Adrenal gland (tissue), 5 donors: ENCODE results near the gene CHRM1.

Source experiments
- POLR2A ChIP-seq, 2 donors: fragments of 450-650 bp; IDR thresholded peaks; one replicate each; pipeline ENCODE4 v1.6.1; 2017; ENCODE audit warnings: antibody characterized with exemption in 2 of 2, mild to moderate bottlenecking in 2 of 2, moderate library complexity in 1 of 2
- TF ChIP-seq, protein P1 (sequence below), 6 experiments: fragments of 450-650 bp in 4 of 6; fragments of 200-600 bp in 2 of 6; sonication (generic) in 1 of 6; IDR thresholded peaks; 1 replicate in 5 of 6; 2 replicates in 1 of 6; pipeline versions ENCODE4 v1.5.1 to v1.8.0; 2016 to 2021; ENCODE audit warnings: antibody characterized with exemption in 6 of 6, mild to moderate bottlenecking in 2 of 6, moderate library complexity in 1 of 6
- donor health status: DM: no; HTN: no; CAD: no.

DNA sequence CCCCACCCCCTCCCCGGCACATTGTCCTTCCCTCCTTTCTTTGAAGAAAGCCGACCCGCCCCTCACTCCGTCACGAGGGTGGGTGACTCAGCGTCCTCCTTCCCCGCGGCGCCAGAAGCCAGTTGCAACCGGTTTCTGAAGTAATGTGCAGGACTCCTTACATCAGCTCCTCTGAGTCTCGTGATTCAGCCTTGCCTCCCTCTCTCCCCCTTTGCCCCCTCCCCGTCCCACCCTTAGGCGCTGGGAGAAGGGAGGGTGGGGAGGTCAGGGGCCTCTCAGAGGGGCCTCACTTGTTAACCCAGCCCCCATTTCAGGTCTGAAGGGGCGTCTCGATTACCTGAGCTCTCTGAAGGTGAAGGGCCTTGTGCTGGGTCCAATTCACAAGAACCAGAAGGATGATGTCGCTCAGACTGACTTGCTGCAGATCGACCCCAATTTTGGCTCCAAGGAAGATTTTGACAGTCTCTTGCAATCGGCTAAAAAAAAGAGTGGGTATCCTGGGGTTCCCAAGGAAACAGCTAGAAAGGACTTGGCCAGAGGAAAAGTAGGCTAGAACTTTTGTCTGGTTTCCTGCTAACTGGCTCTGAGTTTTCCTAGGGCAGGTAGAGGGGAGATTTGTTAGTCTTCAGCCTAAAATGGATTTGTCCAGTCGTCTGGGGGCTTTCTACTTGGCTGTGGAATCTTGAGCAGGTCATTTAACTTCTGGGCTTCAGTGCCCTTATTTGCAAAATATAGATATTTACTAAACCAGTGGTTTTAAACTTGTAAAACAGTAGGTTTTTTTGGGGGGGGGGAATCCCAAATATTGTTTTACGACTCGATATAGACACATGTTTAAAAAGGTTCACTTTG, 39.4 kb downstream of the CHRM1 start:
- TF ChIP-seq, protein P1, sequence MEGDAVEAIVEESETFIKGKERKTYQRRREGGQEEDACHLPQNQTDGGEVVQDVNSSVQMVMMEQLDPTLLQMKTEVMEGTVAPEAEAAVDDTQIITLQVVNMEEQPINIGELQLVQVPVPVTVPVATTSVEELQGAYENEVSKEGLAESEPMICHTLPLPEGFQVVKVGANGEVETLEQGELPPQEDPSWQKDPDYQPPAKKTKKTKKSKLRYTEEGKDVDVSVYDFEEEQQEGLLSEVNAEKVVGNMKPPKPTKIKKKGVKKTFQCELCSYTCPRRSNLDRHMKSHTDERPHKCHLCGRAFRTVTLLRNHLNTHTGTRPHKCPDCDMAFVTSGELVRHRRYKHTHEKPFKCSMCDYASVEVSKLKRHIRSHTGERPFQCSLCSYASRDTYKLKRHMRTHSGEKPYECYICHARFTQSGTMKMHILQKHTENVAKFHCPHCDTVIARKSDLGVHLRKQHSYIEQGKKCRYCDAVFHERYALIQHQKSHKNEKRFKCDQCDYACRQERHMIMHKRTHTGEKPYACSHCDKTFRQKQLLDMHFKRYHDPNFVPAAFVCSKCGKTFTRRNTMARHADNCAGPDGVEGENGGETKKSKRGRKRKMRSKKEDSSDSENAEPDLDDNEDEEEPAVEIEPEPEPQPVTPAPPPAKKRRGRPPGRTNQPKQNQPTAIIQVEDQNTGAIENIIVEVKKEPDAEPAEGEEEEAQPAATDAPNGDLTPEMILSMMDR (IDR thresholded peaks at IDR 0.05), result no peak
- TF ChIP-seq POLR2A (IDR thresholded peaks at IDR 0.05), result no peak
